Measurements from ENCODE around the gene FABP3.

Gene FABP3

GRCh38 chr1:31370021-31370420 is 2.9 kb downstream of the FABP3 start:
- no peak for DNase-seq (ENCODE audit: low spot score in 2 of 2)
- ATAC-seq: no peak
- Mint-ChIP-seq H3K9me3 (no peaks in the 10 kb centered on the region), H3K4me3 (no peak overlapping the region), H3K27ac (no peak overlapping the region), H3K36me3 (peaks cover 10% of the 10 kb centered on the region), H3K4me1 (peaks cover 26% of the 10 kb centered on the region)

- Mint-ChIP-seq H3K9me3 (no peaks in the 10 kb centered on the region), H3K4me3 (no peak overlapping the region), H3K27ac (no peak overlapping the region), H3K4me1 (peaks cover 19% of the 10 kb centered on the region), H3K36me3 (peaks cover 24% of the 10 kb centered on the region)
- DNase-seq (ENCODE audit: low spot score in 2 of 2) (no peak), ATAC-seq (no peak)
These were observed 4.2 kb downstream of the FABP3 start for GRCh38 chr1:31368611-31369107.

GRCh38 chr1:31366796-31367195 is 6.1 kb downstream of the FABP3 start:
- Mint-ChIP-seq H3K4me3 (no peak overlapping the region), H3K27ac (no peak overlapping the region), H3K9me3 (no peaks in the 10 kb centered on the region), H3K36me3 (peaks cover 29% of the 10 kb centered on the region), H3K4me1 (peaks cover under 1% of the 10 kb centered on the region)
- ATAC-seq (no peak), DNase-seq (ENCODE audit: low spot score in 2 of 2) (no peak)

GRCh38 chr1:31364561-31365250 is 8.2 kb downstream of the FABP3 start:
- H3K27ac Mint-ChIP-seq: no peak overlapping the region
- ATAC-seq (no peak), DNase-seq (ENCODE audit: low spot score in 2 of 2) (no peak)
- peaks cover 29% of the 10 kb centered on the region for H3K36me3 Mint-ChIP-seq
- no peak overlapping the region for H3K4me3 Mint-ChIP-seq
- H3K4me1 Mint-ChIP-seq: no peaks in the 10 kb centered on the region
- no peaks in the 10 kb centered on the region for H3K9me3 Mint-ChIP-seq

- H3K4me1 Mint-ChIP-seq: no peaks in the 10 kb centered on the region
- DNase-seq (ENCODE audit: low spot score in 2 of 2): no peak
- H3K4me3 Mint-ChIP-seq: no peak overlapping the region
- ATAC-seq: no peak
- H3K36me3 Mint-ChIP-seq: peaks cover 33% of the 10 kb centered on the region
- H3K27ac Mint-ChIP-seq: no peak overlapping the region
- no peaks in the 10 kb centered on the region for H3K9me3 Mint-ChIP-seq
These were observed 10.8 kb downstream of the FABP3 start for GRCh38 chr1:31362032-31362431.

- no peak overlapping the region for H3K27ac Mint-ChIP-seq
- no peaks in the 10 kb centered on the region for H3K9me3 Mint-ChIP-seq
- H3K4me1 Mint-ChIP-seq: no peaks in the 10 kb centered on the region
- H3K36me3 Mint-ChIP-seq: peaks cover 33% of the 10 kb centered on the region
- ATAC-seq (no peak), DNase-seq (ENCODE audit: low spot score in 2 of 2) (no peak)
- H3K4me3 Mint-ChIP-seq: no peak overlapping the region
These were observed 11.3 kb downstream of the FABP3 start for GRCh38 chr1:31361607-31362006.

- Mint-ChIP-seq H3K4me3 (no peak overlapping the region), H3K4me1 (no peaks in the 10 kb centered on the region), H3K27ac (no peak overlapping the region), H3K36me3 (peaks cover 29% of the 10 kb centered on the region), H3K9me3 (no peaks in the 10 kb centered on the region)
- DNase-seq (ENCODE audit: low spot score in 2 of 2) (no peak), ATAC-seq (no peak)
These were observed 16.4 kb downstream of the FABP3 start for GRCh38 chr1:31356427-31356826.

- H3K4me1 Mint-ChIP-seq: no peaks in the 10 kb centered on the region
- peaks cover 51% of the 10 kb centered on the region for H3K36me3 Mint-ChIP-seq
- H3K27ac Mint-ChIP-seq: no peak overlapping the region
- no peak for ATAC-seq
- H3K9me3 Mint-ChIP-seq: no peaks in the 10 kb centered on the region
- DNase-seq (ENCODE audit: low spot score in 2 of 2): no peak
- H3K4me3 Mint-ChIP-seq: no peak overlapping the region
These were observed 18.6 kb downstream of the FABP3 start for GRCh38 chr1:31354283-31354682.

- H3K36me3 Mint-ChIP-seq: peaks cover 61% of the 10 kb centered on the region
These were observed 24.4 kb downstream of the FABP3 start for GRCh38 chr1:31348449-31348848.

GRCh38 chr1:31346785-31347184 is 26.1 kb downstream of the FABP3 start:
- H3K9me3 Mint-ChIP-seq: no peaks in the 10 kb centered on the region
- H3K27ac Mint-ChIP-seq: no peak overlapping the region
- no peak for ATAC-seq
- H3K36me3 Mint-ChIP-seq: peaks cover 45% of the 10 kb centered on the region
- H3K4me1 Mint-ChIP-seq: no peaks in the 10 kb centered on the region
- no peak for DNase-seq (ENCODE audit: low spot score in 2 of 2)
- H3K4me3 Mint-ChIP-seq: no peak overlapping the region

More at GRCh38 chr1:31348449-31348848, 24.4 kb downstream of the FABP3 start:
- H3K27ac Mint-ChIP-seq: no peak overlapping the region
- no peak overlapping the region for H3K4me3 Mint-ChIP-seq
- ATAC-seq (no peak), DNase-seq (ENCODE audit: low spot score in 2 of 2) (no peak)
- H3K4me1 Mint-ChIP-seq: no peaks in the 10 kb centered on the region
- H3K9me3 Mint-ChIP-seq: no peaks in the 10 kb centered on the region

GRCh38 chr1:31345635-31346034 is 27.2 kb downstream of the FABP3 start:
- Mint-ChIP-seq H3K4me3 (no peak overlapping the region), H3K27ac (no peak overlapping the region), H3K9me3 (no peaks in the 10 kb centered on the region), H3K4me1 (no peaks in the 10 kb centered on the region), H3K36me3 (peaks cover 40% of the 10 kb centered on the region)
- ATAC-seq: no peak
- DNase-seq (ENCODE audit: low spot score in 2 of 2): no peak

GRCh38 chr1:31344503-31344902 is 28.4 kb downstream of the FABP3 start:
- no peak for DNase-seq (ENCODE audit: low spot score in 2 of 2)
- Mint-ChIP-seq H3K27ac (no peak overlapping the region), H3K36me3 (peaks cover 40% of the 10 kb centered on the region), H3K9me3 (no peaks in the 10 kb centered on the region), H3K4me3 (no peak overlapping the region), H3K4me1 (no peaks in the 10 kb centered on the region)
- peak; percentile 76 for ATAC-seq

GRCh38 chr1:31336687-31337467 is 36.0 kb downstream of the FABP3 start:
- ATAC-seq: no peak
- Mint-ChIP-seq H3K4me3 (no peak overlapping the region), H3K27ac (no peak overlapping the region), H3K9me3 (no peaks in the 10 kb centered on the region), H3K4me1 (no peaks in the 10 kb centered on the region), H3K36me3 (peaks cover 48% of the 10 kb centered on the region)
- no peak for DNase-seq (ENCODE audit: low spot score in 2 of 2)

GRCh38 chr1:31335007-31335406 is 37.9 kb downstream of the FABP3 start:
- no peaks in the 10 kb centered on the region for H3K4me1 Mint-ChIP-seq
- H3K36me3 Mint-ChIP-seq: peaks cover 38% of the 10 kb centered on the region
- no peak overlapping the region for H3K4me3 Mint-ChIP-seq
- no peak overlapping the region for H3K27ac Mint-ChIP-seq
- no peaks in the 10 kb centered on the region for H3K9me3 Mint-ChIP-seq
- ATAC-seq (no peak), DNase-seq (ENCODE audit: low spot score in 2 of 2) (no peak)

- no peaks in the 10 kb centered on the region for H3K4me1 Mint-ChIP-seq
- H3K27ac Mint-ChIP-seq: no peak overlapping the region
- DNase-seq (ENCODE audit: low spot score in 2 of 2): no peak
- H3K4me3 Mint-ChIP-seq: no peak overlapping the region
- no peak for ATAC-seq
- peaks cover 19% of the 10 kb centered on the region for H3K36me3 Mint-ChIP-seq
- no peaks in the 10 kb centered on the region for H3K9me3 Mint-ChIP-seq
These were observed 45.5 kb downstream of the FABP3 start for GRCh38 chr1:31327381-31327780.

- no peak for DNase-seq (ENCODE audit: low spot score in 2 of 2)
- H3K9me3 Mint-ChIP-seq: no peaks in the 10 kb centered on the region
- no peak overlapping the region for H3K4me3 Mint-ChIP-seq
- H3K36me3 Mint-ChIP-seq: peaks cover 23% of the 10 kb centered on the region
- no peak for ATAC-seq
- no peaks in the 10 kb centered on the region for H3K4me1 Mint-ChIP-seq
- H3K27ac Mint-ChIP-seq: no peak overlapping the region
These were observed 46.4 kb downstream of the FABP3 start for GRCh38 chr1:31326461-31326860.

Data from stimulated activated effector memory CD8-positive, alpha-beta T cell treated with anti-CD3 and anti-CD28 coated beads, Interleukin-12 subunit alpha, Interleukin-12 subunit beta, amount 100 ng/mL, for 72 hours (primary cell).